Fibroblast of villous mesenchyme (primary cell): ENCODE measurements around the gene EXOC4. TPM values are rescaled to one million over a fixed set of nuclear protein-coding genes. Genes with fewer than 3 reads are reported as not detected.

Experiments
- DNase-seq: peaks from one replicate; pipeline ENCODE4 v3.0.0-alpha.2; 2010; ENCODE audit warnings: low read depth
- H3K4me3 ChIP-seq: 2 replicates; pipeline ENCODE4 v1.5.1; 2011; ENCODE audit warnings: low read depth, mild to moderate bottlenecking, low read length
- total RNA-seq: library from RNA; depleted of rRNA; stranded (reverse); fragments of >200 nt; gene quantifications from 2 replicates; pipeline ENCODE4 v1.2.3, GENCODE V29; 2012
- TF ChIP-seq, protein P1 (sequence below): IDR thresholded peaks from 2 replicates; pipeline ENCODE4 v1.5.1; 2012; ENCODE audit warnings: low read depth, mild to moderate bottlenecking, low read length; ENCODE audit not compliant: insufficient read depth

EXOC4 gene
- total RNA-seq, 1 donor = 106 TPM

DNA sequence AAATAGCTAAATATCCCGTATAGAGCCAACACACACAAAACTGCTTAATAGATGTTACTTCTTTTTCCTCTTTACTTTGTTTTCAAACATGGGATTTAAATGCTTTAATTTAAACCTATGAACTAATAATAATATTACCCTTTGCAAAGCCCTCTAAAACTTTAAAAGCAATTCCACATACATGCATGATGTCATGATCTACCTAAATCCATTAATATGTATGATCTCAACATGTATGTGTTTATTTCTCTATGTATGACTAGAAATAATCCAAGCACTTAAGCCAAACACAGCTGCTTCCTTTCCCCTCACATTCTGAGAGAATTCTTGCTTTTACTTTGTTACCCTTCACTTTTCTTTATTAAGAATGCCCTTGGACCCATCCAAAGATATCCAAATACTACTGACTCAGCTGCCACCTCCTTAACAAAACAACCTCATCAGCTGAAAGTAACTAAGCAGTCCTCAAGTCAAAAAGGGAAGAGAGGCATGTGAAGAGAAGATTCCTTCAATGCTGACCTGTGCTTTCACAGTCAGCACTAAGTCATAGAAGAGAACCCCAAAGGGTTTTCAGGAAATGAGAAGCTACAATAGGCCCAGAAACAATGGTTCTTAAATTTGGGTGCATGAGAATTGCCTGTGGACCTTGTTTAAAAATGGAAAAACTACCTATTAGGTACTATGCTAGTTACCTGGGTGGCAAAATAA is 607.9 kb downstream of the EXOC4 start:
- no peak overlapping the region for H3K4me3 ChIP-seq
- TF ChIP-seq, protein P1, sequence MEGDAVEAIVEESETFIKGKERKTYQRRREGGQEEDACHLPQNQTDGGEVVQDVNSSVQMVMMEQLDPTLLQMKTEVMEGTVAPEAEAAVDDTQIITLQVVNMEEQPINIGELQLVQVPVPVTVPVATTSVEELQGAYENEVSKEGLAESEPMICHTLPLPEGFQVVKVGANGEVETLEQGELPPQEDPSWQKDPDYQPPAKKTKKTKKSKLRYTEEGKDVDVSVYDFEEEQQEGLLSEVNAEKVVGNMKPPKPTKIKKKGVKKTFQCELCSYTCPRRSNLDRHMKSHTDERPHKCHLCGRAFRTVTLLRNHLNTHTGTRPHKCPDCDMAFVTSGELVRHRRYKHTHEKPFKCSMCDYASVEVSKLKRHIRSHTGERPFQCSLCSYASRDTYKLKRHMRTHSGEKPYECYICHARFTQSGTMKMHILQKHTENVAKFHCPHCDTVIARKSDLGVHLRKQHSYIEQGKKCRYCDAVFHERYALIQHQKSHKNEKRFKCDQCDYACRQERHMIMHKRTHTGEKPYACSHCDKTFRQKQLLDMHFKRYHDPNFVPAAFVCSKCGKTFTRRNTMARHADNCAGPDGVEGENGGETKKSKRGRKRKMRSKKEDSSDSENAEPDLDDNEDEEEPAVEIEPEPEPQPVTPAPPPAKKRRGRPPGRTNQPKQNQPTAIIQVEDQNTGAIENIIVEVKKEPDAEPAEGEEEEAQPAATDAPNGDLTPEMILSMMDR = no peak
- no peak for DNase-seq

DNA sequence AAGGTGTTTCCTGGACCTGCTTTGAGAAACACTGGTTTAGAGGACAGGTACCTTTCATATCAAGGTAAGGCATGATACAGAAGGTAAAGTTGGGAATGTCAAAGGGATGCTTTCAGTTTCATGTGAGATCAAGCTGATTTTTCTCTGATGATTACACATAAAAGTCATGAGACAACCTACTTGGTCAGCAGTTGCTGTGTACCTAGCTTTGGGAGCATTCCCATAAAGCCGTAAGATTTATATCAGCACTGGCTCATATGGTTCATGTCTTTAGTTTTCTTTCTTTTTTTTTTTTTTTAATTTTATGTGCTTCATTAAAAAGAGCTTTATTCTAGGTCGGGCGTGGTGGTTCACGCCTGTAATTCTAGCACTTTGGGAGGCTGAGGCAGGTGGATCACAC is 609.0 kb downstream of the EXOC4 start:
- no peak overlapping the region for H3K4me3 ChIP-seq
- DNase-seq = no peak
- TF ChIP-seq, protein P1 = no peak

DNA sequence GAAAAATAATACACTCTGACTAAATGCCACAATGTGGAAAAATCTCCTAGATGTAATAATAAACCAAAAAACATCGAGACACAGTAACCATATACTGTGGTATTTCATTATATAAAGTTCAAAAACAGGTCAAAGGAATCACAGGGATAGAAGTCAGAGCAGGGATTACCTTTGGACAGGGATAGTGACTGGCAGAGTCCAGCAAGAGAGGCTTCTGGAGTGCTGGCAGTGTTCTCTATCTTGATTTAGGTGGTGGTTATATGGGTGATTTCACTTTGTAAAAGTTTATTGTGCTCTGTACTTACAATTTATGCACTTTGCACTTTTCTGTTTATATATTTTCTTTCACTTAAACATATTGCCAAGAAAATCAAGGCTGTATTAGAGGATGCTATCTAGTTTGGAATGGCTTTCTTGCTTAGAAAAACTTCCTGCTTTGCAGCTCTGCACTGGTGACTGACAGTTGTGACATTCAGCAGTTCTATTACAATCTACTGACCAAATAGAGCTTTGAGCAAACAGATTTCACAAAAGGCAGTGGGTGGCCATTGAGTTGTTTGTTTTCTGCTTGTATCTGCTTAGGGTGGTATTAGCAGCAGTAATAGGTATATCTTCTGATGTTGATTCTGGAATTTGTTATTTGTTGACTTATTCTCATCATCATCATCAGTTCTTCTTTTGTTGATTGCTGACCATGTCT is 610.6 kb downstream of the EXOC4 start:
- no peak for DNase-seq
- no peak overlapping the region for H3K4me3 ChIP-seq
- TF ChIP-seq, protein P1 = no peak

DNA sequence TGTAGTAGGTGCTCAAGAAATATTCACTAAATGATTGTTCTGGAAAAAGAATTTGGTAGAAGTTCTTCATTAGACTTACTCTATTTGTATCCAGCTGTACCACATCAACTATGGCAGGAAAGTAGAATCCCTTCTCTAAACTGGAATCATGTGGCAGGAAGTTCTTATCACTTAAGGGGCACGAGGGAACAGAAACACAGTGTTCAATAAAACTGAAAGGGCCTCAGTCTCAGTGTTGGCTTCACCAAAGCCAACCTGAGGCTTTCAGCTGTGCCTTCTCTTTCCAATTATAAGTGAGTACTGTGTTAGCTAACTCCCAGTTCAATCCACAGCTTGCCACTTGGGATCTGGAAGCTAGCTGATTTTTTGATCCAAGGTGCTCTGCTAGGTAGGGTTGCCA is 616.7 kb downstream of the EXOC4 start:
- DNase-seq = peak; percentile 12
- TF ChIP-seq, protein P1 = no peak
- no peak overlapping the region for H3K4me3 ChIP-seq

DNA sequence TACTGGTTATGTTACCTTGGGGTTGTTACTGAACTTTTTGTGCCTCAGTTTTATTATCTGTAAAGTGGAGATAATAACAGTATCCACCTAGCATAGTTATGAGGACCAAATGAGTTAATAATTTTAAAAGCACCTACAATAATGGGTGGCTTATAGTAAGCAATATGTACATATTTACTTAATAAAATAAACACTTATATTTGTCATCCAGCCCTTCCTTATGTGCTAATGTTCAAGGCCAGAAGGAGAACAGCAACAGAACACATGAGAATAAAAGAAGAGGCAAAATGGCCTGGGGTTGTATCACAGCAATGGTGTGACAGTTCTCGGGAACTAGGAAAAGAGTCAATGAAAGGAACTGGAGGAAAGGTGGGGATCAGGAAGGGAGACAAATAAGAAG is 618.9 kb downstream of the EXOC4 start:
- TF ChIP-seq, protein P1 = no peak
- no peak for DNase-seq
- H3K4me3 ChIP-seq = no peak overlapping the region

DNA sequence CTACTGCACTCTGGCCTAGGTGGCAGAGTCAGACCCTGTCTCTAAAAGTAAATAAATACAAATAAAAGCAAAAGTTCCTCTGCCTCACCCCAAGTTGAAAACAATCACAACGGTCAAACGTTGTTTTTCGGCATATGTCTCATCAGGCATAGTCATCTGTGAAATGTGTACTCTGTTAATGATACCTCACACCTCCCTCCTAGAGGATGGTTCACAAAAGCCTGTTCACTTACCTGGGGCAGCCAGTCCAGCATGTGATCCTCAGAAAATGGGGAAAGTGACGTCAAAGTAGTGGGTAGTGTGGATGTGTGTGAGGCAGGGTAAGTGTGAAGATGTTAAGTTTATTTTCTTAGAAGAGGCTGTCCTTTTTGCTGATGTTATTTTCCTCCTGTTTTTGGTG is 620.3 kb downstream of the EXOC4 start:
- TF ChIP-seq, protein P1 = no peak
- H3K4me3 ChIP-seq = no peak overlapping the region
- no peak for DNase-seq

DNA sequence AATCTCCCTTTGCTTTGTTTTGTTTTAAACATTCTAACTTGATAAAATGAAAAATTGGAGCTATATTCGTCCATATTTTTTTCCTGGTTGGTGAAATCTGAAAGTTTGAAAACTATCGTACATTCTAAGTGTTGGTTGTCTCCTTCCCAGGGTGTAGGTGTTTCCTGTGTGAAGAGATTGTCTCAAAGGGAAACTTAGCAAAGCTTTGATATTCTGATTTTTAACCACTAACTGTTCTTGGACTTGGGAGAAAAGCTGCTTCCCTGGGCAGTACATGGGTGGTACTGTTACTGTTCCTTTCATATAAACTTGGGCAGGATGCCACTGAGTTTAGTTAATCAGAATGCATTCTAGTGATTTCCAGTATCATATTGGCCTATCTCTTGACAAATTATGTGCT is 620.8 kb downstream of the EXOC4 start:
- no peak for DNase-seq

More for the DNA sequence above, 620.8 kb downstream of the EXOC4 start:
- H3K4me3 ChIP-seq = no peak overlapping the region
- TF ChIP-seq, protein P1 = no peak
